HG03469 (cell line): Measurements from ENCODE around the gene CGB8.
"Not testable (repeated sequence)": the region's sequence is repeated elsewhere in the genome, so short reads cannot be mapped to it uniquely, and the experiment has no call there.

Source experiments
- ATAC-seq: cut with Tn5 transposase; IDR thresholded peaks from one replicate; pipeline ENCODE4 v1.9.1; 2021; ENCODE audit warnings: mild to moderate bottlenecking, moderate library complexity, moderate number of reproducible peaks; ENCODE audit not compliant: unreplicated experiment

The CGB8 gene

DNA sequence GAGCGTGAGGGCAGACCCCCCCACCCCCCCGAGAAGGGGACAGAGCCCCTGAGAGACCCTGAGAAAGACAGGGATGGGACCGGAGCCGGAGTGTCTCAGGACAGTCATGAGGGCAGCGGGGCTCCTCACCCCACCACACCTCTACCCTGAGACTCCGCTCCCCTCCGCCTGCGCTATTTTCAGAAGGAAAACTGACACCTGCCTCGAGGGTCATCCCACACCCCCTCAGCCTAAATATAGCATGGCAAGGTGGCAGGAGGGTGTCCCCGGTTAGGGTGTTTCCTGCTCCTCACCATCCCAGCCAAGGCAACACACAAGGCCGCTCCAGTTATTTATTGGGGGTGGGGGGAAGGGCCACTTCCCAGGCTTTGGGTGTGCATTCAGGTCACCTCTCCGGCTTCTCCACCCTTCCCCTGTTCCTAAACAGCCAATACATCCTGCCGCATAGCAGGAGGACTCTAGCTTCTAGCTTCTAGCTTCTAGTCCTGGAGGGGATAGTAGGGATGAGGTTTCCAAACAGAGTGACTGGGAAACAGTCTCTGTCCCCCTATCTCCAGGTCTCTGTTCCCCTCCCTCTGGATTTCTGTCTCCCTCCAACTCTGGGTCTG, 17.1 kb upstream of the CGB8 start:
- no peak for ATAC-seq

DNA sequence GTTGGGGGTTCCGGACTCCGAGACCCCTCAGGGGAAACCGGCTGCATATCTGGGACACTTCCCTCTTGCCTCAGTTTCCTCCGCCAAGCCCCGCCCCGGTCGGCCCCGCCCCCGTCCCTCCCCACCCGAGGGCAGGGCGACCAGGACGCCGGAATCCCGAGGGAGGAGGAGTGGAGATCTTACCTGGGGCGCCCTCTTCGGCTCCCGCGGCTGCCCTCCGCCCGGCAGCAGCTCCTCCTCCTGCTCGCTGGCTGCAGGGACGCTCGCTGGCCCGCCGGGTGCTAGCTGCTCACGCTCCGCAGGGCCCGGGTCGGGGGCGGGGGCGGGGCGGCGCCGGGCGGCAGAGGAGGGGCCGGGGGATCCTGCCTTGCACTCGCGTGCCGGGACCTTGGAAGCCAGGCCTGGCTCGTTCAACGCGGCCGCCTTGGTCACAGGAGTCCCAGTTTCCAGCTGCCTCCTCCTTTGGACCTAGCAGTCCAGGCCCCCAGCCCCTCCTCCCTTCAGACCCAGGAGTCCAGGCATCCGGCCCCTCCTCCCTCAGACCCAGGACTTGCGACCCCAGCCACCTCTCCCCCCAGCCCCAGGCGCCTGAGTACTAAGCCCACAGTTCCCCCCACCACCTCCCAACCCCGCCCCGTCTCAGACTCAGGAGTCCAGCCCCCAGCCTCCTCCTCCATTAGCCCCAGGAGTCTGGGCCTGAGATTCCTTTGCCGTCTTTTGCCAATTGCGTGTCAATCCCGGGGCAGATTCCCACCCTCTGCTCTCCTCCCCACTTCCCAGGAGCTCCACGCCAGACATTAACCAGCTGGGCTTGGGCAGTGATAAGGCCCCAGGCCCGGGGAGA, 16.1 kb upstream of the CGB8 start, which contains the start of gene NTF4:
TSS of gene NTF4 (minus strand) at position 51 of the 844 bp plus-strand sequence. CDS start 2,821 bp downstream, outside the sequence.
- ATAC-seq: no peak

DNA sequence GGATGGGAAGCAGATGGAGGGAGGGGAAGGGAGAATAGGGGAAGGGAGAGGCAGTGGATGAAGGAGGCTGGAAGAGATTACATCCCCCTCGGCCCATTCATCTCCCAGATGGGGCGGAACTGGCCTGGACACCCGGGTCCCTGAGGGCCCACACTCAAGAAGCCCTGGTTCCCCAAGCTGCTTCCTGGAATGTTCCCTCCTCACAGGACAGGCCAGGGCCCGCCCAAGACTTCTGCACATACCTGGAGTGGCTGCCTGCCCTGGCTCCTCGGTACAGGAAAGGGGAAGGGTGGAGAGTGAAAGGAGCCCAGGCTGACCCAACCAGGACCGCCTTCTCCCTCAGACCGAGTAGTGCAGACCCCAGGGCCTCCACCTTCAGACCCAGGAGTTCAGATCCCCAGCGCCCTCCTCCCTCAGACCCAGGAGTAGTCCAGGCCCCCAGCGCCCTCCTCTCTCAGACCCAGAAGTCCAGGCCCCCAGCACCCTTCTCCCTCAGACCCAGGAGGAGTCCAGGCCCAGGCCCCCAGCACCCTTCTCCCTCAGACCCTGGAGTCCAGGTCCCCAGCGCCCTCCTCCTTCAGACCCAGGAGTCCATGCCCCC, 15.2 kb upstream of the CGB8 start:
- no peak for ATAC-seq

DNA sequence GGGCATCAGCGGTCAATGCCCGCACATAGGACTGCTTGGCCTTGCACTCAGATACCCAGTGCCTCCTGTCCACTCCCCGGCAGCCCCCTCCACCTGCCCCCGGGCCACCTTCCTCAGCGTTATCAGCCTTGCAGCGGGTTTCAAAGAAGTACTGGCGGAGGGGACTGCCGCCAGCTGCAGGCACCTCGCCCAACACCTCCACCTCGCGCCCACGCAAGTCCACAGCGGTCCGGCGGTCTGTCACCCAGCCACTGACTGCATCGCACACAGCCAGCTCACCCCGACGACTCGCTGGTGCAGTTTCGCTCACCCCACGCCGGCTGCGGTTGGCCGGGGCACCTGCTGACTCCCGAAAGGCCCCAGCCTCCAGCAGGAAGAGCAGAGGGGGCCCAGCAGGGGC, 12.5 kb upstream of the CGB8 start:
- no peak for ATAC-seq

DNA sequence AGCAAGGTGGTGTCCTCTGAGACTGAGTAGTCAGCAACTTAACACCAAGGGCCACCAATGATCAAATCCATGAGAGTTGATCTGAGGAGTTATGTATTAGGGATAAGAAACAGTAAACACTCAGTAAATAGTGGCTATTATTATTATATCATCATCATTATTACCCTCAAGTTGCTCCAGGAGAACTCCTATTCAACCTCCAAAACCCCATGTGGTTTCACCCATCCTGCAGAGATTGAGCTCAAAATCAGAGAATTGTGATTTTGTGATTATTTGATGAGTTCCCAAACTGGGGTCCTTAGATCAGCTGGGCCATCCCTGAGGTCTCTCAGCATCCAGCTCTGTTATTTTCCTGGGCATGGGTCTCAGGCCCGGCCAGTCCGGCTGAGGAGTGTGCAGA, 12.1 kb upstream of the CGB8 start:
- ATAC-seq: no peak

DNA sequence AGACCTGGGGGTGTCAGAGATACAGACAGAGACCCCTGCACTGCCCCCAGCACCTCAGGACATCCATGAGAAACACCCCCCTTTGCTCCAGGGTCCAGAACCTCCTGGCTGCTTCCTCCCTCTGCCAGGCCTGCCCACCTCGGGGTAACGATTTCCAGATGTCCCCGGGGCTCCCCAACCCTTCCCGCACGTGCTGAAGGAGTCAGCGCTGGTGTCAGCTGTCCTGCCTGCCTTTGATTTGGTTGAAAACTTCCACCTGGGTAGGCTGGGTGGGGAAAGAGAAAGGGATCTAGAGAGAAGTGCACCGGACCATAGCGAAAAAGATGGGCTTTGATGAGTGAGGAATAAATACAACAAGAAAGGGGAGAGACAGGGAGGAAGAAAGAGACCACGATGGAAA, 10.1 kb upstream of the CGB8 start:
- ATAC-seq: no peak

DNA sequence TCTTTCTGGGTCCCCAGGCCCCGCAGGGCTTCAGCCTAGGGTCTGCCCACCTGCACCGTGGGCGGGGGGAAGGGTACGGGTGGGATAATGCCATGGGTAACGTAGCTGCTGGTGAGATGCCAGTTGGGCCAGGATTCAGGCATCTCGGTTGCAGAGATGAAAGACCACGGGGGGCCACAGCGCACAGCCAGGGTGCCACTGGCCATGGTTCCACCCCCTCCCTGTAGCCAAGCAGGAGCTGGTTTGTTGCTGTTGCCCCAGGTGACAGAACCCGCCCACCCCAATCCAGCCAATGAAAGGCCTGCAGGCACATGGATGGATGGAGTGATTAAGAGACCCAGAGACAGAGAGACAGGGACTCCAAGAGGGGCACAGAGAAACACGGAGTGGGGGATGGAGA, 9.7 kb upstream of the CGB8 start:
- ATAC-seq: no peak

DNA sequence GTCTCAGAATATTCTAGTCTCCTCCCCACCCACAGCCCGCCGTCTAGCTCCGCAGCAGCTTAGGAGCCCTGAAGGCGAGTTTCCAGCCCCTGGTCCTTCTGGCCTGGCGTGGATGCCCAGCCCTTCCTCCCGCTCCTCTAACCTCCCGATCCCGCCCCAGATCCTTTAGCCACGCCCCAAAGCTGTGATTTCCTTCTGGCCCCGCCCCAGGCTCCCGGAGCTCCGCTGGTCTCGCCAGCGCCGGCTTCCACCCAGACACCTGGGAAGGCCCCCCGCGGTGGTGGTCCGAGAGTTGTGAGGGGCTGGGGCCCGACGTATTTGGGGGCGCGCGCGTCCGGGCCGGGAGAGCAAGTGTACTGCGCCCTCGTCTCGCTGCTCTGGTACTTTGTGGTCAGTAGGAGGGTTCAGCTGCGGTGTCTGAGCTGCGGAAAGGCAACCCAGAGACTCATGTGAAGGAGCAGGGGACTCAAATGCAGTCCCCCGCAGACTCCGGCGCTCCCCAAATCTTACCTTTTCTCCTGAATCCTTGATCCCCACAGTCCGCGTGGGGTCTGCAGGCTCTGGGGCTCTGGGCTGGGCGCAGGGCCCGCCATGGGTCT, 8.8 kb upstream of the CGB8 start, which contains the start of gene CGB7:
TSS of gene CGB7 (minus strand) at position 114 of the 599 bp plus-strand sequence. CDS start 2,374 bp downstream, outside the sequence.
- ATAC-seq: no peak

DNA sequence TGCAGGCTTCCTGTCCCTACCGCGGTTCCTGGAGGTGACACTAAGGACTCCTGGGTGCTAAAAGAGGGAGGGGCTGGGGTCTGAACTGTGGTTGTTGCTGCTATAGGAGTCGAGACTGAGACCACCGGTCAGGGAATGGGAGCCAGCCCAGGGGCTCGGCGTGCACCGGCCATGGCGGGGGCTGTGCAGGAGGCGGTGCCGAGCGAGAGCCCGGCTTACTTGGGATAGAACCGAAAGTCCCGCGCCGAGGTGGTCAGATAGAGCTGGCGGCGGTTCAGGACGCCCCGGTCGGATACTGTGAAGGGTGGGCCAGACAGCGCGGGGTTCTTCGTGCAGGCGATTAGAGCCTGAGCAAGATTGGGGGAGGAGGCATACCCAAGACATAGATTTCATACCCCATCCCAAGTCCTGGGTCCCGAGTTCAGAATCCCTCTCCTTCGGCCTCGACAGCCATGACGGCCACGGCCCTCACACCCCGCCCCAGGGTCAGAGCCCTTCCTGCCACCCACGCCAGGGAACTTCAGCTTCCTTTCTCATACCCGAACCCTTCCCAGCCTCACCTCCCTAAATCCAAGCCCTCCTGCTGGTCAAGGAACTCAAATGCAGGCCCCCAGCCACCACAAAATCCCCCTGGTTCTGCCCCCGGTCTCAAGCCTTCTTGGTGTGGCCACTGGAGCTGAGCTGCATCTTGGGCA, 8.1 kb upstream of the CGB8 start:
- ATAC-seq: not testable (repeated sequence)

DNA sequence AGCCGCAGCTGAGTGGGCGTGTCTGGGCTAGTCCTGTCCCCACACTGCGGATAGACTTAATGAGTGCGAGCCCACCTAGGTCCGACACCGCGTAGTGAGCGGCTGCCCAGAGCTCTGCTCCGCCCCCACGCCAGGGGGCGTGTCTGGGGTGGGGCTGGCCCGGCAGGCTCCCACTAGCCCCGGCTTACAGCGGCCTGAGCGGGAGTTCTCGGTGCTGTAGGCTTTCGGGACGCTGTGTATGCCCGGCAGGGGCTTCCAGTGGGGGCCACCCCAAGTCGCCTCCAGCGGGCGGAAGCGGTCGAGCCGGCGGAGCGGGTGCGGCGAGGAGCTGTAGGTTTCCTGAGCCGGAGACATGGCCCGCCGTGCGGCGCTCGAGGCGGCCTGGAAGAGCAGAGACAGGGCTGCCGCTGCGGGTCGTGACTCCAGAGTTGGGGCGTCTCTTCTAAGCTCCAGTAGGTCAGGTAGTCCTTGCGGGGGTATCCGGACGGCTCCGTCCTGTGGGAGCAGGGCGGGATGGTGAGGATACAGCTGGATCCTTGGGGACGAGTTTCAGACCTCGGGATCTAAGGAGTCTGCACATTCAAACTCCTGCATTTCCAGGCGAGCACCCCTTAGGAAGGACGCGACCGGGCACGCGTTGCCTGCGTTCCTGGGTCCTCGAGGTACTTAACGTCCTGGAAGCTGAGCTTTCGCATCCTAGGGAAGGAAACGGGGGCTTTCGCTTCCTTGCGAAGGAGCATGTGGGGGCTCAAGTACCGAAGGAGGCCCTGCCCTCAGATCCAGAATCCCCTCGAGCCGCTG, 7.4 kb upstream of the CGB8 start:
- ATAC-seq: no peak

DNA sequence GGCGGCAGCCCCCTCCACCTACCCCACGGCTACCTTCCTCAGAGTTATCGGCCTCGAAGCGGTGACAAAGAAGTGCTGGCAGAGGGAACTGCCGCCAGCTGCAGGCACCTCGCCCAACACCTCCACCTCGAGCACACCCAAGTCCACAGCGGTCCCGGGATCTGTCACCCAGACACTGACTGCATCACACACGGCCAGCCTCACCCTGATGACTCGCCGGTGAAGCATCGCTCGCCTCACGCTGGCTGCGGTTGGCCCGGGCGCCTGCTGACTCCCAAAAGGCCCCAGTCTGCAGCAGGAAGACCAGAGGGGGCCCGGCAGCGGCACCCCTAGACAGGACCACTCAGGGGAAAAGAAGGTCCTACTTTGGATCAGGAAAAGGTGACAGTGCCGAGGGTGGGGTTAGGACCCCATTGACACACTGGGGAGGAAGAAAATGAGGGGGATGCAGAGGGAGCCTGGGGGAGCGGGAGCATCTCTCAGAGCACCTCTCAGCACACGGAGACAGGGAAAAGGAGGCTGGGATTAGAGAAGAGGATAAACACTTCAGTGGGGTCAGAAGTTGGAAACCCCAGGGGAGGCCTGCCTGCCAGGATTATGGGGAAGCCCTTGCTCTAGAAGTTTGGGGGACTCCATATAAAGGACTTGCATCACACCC, 1.6 kb upstream of the CGB8 start:
- not testable (repeated sequence) for ATAC-seq

DNA sequence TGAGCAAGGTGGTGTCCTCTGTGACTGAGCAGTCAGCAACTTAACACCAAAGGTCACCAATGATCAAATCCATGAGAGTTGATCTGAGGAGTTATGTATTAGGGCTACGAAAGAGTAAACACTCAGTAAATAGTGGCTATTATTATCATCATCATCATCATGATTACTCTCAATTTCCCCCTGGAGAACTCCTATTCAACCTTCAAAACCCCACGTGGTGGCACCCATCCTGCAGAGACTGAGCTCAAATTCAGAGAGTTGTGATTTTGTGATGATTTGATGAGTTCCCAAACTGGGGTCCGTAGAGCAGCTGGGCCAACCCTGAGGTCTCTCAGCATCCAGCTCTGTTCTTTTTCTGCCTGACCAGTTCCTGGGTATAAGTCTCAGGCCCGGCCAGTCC, 923 bp upstream of the CGB8 start:
- not testable (repeated sequence) for ATAC-seq

DNA sequence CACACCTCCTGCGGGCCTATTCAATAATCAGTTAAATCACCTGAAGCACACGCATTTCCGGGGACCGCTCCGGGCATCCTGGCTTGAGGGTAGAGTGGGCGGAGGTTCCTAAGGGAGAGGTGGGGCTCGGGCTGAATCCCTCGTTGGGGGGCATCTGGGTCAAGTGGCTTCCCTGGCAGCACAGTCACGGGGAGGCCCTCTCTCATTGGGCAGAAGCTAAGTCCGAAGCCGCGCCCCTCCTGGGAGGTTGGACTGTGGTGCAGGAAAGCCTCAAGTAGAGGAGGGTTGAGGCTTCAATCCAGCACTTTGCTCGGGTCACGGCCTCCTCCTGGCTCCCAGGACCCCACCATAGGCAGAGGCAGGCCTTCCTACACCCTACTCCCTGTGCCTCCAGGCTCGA, 5.4 kb downstream of the CGB8 start, which contains the start of gene CGB5:
TSS of gene CGB5 (plus strand) at position 301 of the 400 bp plus-strand sequence. CDS start 362 bp downstream, outside the sequence.
- ATAC-seq: not testable (repeated sequence)

DNA sequence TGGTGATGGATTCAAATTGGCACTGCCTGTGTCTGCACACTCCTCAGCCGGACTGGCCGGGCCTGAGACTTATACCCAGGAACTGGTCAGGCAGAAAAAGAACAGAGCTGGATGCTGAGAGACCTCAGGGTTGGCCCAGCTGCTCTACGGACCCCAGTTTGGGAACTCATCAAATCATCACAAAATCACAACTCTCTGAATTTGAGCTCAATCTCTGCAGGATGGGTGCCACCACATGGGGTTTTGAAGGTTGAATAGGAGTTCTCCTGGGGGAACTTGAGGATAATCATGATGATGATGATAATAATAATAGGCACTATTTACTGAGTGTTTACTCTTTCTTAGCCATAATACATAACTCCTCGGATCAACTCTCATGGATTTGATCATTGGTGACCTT, 6.2 kb downstream of the CGB8 start:
- not testable (repeated sequence) for ATAC-seq

DNA sequence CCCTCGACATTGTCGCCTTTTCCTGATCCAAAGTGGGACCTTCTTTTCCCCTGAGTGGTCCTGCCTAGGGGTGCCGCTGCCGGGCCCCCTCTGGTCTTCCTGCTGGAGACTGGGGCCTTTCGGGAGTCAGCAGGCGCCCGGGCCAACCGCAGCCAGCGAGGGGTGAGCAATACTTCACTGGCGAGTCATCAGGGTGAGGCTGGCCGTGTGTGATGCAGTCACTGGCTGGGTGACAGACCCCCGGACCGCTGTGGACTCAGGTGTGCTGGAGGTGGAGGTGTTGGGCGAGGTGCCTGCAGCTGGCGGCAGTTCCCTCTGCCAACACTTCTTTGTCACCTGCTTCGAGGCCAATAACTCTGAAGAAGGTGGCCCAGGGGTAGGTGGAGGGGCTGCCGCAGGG, 6.7 kb downstream of the CGB8 start:
- ATAC-seq: no peak

DNA sequence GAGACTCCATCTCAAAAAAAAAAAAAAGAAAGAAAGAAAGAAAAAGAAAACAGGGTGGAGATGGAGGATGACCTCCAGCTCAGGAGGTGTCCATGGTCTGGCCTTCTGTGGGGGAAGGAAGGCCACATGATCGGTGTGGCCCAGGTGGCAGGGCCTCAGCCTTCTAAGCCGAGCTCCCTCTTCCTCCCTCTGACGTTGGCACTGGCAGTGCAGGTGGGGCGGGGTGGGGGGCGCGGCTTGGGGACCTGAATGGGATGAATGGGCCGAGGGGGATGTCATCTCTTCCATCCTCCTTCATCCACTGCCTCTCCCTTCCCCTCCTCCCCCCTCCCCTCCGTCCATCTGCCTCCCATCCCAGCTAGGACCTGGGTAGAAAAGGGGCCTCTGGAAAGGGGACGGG, 9.2 kb downstream of the CGB8 start:
- not testable (repeated sequence) for ATAC-seq

DNA sequence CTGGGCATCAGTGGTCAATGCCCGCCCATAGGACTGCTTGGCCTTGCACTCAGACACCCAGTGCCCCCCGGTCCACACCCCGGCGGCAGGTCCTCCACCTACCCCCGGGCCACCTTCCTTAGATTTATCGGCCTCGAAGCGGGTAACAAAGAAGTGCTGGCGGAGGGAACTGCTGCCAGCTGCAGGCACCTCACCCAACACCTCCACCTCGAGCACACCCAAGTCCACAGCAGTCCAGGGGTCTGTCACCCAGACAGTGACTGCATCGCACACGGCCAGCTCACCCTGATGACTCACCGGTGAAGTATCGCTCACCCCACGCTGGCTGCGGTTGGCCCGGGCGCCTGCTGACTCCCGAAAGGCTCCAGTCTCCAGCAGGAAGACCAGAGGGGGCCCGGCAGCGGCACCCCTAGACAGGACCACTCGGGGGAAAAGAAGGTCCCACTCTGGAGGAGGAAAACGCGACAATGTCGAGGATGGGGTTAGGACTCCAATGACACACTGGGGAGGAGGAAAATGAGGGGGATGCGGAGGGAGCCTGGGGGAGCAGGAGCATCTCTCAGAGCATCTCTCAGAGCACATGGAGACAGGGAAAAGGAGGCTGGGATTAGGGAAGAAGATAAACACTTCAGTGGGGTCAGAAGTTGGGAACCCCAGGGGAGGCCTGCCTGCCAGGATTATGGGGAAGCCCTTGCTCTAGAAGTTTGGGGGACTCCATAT, 10.2 kb downstream of the CGB8 start:
- ATAC-seq: not testable (repeated sequence)

DNA sequence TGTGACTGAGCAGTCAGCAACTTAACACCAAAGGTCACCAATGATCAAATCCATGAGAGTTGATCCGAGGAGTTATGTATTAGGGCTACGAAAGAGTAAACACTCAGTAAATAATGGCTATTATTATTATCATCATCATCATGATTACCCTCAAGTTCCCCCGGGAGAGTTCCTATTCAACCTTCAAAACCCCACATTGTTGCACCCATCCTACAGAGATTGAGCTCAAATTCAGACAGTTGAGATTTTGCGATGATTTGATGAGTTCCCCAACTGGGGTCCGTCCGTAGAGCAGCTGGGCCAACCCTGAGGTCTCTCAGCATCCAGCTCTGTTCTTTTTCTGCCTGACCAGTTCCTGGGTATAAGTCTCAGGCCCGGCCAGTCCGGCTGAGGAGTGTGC, 10.8 kb downstream of the CGB8 start:
- not testable (repeated sequence) for ATAC-seq

DNA sequence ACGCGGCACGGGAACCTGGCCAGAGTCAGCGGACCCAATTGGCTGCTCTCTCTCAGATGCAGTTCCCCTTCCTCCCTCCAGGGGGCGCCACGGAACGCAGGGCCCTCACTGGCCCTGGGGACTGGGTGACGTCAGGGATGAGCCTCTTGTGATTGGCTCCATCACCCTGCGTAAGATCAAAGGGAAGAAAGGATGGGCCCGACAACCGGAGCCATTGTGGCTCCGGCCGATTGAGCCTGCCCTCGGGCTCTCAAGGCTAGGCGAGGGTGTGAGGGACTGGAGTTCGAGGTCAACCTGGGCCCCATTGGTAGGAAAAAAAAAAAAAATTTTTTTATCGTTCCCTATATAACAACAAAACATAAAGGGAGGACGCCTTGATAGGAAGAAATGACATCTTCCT, 12.1 kb downstream of the CGB8 start, which contains the start of gene CGB1:
TSS of gene CGB1 (minus strand) at position 81 of the 400 bp plus-strand sequence. CDS start 184 bp downstream, outside the sequence.
- ATAC-seq: not testable (repeated sequence)
